Measurements from ENCODE around the gene FIGLA.

DNA sequence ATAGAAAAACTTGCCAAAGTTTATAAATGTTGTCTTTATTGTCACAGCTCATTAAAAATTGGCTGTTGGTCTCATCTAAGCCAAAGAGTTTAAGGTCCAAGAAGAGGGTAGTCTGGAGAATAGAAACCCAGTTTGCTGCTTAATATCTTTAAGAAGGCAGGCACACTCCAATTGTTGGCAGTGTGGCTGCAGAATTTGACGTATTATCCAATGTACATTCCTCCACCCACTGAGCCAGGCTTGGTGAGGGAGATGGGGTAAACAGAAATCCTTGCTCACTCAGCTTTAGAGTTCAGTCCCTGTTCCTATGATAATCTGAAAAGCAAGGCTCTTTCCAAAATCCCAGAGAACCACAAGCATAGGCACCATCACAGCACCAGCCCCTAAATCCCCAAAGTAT lies 11.8 kb downstream of the FIGLA start:
- TF ChIP-seq, protein P1, sequence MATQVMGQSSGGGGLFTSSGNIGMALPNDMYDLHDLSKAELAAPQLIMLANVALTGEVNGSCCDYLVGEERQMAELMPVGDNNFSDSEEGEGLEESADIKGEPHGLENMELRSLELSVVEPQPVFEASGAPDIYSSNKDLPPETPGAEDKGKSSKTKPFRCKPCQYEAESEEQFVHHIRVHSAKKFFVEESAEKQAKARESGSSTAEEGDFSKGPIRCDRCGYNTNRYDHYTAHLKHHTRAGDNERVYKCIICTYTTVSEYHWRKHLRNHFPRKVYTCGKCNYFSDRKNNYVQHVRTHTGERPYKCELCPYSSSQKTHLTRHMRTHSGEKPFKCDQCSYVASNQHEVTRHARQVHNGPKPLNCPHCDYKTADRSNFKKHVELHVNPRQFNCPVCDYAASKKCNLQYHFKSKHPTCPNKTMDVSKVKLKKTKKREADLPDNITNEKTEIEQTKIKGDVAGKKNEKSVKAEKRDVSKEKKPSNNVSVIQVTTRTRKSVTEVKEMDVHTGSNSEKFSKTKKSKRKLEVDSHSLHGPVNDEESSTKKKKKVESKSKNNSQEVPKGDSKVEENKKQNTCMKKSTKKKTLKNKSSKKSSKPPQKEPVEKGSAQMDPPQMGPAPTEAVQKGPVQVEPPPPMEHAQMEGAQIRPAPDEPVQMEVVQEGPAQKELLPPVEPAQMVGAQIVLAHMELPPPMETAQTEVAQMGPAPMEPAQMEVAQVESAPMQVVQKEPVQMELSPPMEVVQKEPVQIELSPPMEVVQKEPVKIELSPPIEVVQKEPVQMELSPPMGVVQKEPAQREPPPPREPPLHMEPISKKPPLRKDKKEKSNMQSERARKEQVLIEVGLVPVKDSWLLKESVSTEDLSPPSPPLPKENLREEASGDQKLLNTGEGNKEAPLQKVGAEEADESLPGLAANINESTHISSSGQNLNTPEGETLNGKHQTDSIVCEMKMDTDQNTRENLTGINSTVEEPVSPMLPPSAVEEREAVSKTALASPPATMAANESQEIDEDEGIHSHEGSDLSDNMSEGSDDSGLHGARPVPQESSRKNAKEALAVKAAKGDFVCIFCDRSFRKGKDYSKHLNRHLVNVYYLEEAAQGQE (IDR thresholded peaks at IDR 0.05; ENCODE audit: low read depth, low read length): no peak
- TF ChIP-seq CHD2 (IDR thresholded peaks at IDR 0.05; ENCODE audit: low read length, partially characterized antibody) (no peak), POLR2AphosphoS5 (IDR thresholded peaks at IDR 0.05; ENCODE audit: low read depth, low read length) (no peak)
- TF ChIP-seq, protein P2, sequence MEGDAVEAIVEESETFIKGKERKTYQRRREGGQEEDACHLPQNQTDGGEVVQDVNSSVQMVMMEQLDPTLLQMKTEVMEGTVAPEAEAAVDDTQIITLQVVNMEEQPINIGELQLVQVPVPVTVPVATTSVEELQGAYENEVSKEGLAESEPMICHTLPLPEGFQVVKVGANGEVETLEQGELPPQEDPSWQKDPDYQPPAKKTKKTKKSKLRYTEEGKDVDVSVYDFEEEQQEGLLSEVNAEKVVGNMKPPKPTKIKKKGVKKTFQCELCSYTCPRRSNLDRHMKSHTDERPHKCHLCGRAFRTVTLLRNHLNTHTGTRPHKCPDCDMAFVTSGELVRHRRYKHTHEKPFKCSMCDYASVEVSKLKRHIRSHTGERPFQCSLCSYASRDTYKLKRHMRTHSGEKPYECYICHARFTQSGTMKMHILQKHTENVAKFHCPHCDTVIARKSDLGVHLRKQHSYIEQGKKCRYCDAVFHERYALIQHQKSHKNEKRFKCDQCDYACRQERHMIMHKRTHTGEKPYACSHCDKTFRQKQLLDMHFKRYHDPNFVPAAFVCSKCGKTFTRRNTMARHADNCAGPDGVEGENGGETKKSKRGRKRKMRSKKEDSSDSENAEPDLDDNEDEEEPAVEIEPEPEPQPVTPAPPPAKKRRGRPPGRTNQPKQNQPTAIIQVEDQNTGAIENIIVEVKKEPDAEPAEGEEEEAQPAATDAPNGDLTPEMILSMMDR (IDR thresholded peaks at IDR 0.05): no peak

All from SK-N-SH (cell line).